Epithelial cell of proximal tubule (primary cell): ENCODE results near the gene ERC1. TPM values are rescaled to one million over a fixed set of nuclear protein-coding genes. Genes with fewer than 3 reads are reported as not detected.
"Not testable (repeated sequence)": the region's sequence is repeated elsewhere in the genome, so short reads cannot be mapped to it uniquely, and the experiment has no call there.

Experiments
- DNase-seq: peaks from one replicate; pipeline ENCODE4 v3.0.0-alpha.2; 2011; ENCODE audit warnings: low read depth
- H3K4me3 ChIP-seq: 2 replicates; pipeline ENCODE4 v1.5.1; 2011; ENCODE audit warnings: low read depth, mild to moderate bottlenecking, low read length
- total RNA-seq: library from RNA; depleted of rRNA; stranded (reverse); fragments of >200 nt; gene quantifications from 2 replicates; pipeline ENCODE4 v1.2.3, GENCODE V29; 2015
- TF ChIP-seq, protein P1 (sequence below): conservative IDR thresholded peaks from 2 replicates; pipeline ENCODE4 v1.5.1; 2012; ENCODE audit warnings: low read depth, mild to moderate bottlenecking, low read length

The ERC1 gene
- total RNA-seq, 1 donor from 2014 or later: 16.5 TPM

DNA sequence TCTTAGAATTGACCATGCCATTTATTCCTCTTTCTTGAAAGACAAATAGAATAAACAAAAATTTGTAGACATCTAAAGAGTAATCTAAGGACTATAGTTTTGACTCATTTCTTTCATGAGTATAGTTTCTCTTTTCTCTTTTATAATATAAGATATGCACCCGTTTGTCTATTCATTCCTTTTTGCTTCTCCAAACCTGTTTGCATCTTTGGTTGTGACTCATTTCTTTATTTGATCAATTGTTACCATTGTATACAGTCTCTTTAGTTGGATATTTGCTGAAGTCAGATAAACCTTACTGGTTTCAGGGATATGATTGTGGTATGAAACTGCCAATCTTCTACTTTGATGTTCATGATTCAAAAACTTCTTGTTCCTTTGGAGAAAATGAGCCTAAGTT lies 334.6 kb downstream of the ERC1 start:
- no peak overlapping the region for H3K4me3 ChIP-seq
- no peak for DNase-seq
- TF ChIP-seq, protein P1, sequence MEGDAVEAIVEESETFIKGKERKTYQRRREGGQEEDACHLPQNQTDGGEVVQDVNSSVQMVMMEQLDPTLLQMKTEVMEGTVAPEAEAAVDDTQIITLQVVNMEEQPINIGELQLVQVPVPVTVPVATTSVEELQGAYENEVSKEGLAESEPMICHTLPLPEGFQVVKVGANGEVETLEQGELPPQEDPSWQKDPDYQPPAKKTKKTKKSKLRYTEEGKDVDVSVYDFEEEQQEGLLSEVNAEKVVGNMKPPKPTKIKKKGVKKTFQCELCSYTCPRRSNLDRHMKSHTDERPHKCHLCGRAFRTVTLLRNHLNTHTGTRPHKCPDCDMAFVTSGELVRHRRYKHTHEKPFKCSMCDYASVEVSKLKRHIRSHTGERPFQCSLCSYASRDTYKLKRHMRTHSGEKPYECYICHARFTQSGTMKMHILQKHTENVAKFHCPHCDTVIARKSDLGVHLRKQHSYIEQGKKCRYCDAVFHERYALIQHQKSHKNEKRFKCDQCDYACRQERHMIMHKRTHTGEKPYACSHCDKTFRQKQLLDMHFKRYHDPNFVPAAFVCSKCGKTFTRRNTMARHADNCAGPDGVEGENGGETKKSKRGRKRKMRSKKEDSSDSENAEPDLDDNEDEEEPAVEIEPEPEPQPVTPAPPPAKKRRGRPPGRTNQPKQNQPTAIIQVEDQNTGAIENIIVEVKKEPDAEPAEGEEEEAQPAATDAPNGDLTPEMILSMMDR: no peak

- no peak for DNase-seq
- H3K4me3 ChIP-seq: no peak overlapping the region
- TF ChIP-seq, protein P1: no peak
These were observed 335.2 kb downstream of the ERC1 start for GRCh38 chr12:1326258-1326657.

- no peak overlapping the region for H3K4me3 ChIP-seq
- TF ChIP-seq, protein P1: no peak
- DNase-seq: no peak
These were observed 337.4 kb downstream of the ERC1 start for GRCh38 chr12:1328391-1328790.

- TF ChIP-seq, protein P1: no peak
- no peak for DNase-seq
- H3K4me3 ChIP-seq: no peak overlapping the region
These were observed 338.9 kb downstream of the ERC1 start for GRCh38 chr12:1329784-1330476.

GRCh38 chr12:1330477-1330827 lies 339.4 kb downstream of the ERC1 start:
- DNase-seq: no peak
- H3K4me3 ChIP-seq: no peak overlapping the region
- TF ChIP-seq, protein P1: no peak

- no peak overlapping the region for H3K4me3 ChIP-seq
- TF ChIP-seq, protein P1: no peak
- DNase-seq: no peak
These were observed 341.3 kb downstream of the ERC1 start for GRCh38 chr12:1332327-1332726.

DNA sequence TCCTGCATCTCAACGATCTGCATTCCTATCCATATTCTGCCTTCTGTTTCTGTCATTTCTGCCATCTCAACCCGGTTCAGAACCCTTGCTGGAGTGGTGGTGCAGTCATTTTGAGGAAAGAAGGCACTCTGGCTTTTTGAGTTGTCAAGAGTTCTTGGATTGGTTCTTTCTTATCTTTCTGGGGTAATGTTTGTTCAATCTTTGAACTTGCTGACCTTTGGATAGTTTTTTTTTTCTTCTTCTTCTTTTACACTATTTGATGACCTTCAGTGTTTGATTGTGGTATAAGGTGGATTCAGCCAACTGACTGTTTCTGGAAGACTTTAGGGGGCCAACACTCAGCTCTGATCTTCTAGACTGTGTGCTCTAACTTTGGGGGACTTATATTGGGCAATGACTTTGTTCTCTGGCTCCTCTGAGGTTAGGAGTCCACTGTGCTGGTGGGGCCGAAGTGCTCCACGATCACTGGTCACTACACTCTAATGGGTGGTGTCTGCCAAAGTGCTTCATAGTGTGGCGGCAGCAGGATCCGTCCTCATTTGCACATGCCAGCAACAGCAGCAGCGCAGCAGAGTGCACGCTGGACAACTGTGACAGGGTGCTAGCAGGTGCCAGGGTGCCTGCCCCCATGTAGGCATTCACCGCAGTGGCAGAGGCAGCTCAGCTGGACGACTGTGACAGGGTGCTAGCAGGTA lies 347.6 kb downstream of the ERC1 start:
- H3K4me3 ChIP-seq: no peak overlapping the region
- DNase-seq: no peak
- TF ChIP-seq, protein P1: no peak

GRCh38 chr12:1339178-1339541 lies 348.1 kb downstream of the ERC1 start:
- DNase-seq, H3K4me3 ChIP-seq: not testable (repeated sequence)
